ENCODE measurements around the gene EEA1. TPM values are rescaled to one million over a fixed set of nuclear protein-coding genes. Genes with fewer than 3 reads are reported as not detected.

EEA1 gene
- total RNA-seq, 2 experiments from 2014 or later: 3.0 to 11.9 TPM

- TF ChIP-seq, protein P1, sequence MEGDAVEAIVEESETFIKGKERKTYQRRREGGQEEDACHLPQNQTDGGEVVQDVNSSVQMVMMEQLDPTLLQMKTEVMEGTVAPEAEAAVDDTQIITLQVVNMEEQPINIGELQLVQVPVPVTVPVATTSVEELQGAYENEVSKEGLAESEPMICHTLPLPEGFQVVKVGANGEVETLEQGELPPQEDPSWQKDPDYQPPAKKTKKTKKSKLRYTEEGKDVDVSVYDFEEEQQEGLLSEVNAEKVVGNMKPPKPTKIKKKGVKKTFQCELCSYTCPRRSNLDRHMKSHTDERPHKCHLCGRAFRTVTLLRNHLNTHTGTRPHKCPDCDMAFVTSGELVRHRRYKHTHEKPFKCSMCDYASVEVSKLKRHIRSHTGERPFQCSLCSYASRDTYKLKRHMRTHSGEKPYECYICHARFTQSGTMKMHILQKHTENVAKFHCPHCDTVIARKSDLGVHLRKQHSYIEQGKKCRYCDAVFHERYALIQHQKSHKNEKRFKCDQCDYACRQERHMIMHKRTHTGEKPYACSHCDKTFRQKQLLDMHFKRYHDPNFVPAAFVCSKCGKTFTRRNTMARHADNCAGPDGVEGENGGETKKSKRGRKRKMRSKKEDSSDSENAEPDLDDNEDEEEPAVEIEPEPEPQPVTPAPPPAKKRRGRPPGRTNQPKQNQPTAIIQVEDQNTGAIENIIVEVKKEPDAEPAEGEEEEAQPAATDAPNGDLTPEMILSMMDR (conservative IDR thresholded peaks at IDR 0.05; ENCODE audit: low read length): no peak
- no peak for TF ChIP-seq EZH2phosphoT487 (IDR thresholded peaks at IDR 0.05; ENCODE audit: borderline replicate concordance, low read depth, low read length)
- intact Hi-C loops (cut with micrococcal nuclease; ENCODE audit: unreplicated experiment): no loop called here
- H2AFZ ChIP-seq (ENCODE audit: low read length): no peak overlapping the region
- H3K9me2 ChIP-seq (ENCODE audit: insufficient read depth, low read length): no peaks in the 10 kb centered on the region
- DNase-seq (ENCODE audit: low spot score): no peak
- H3K27ac ChIP-seq (ENCODE audit: low read depth, low read length, poor library complexity, severe bottlenecking): no peak overlapping the region
- ChIA-PET POLR2A (no interaction called here), CTCF (ENCODE audit: unreplicated experiment) (no interaction called here)
- BruUV-seq (replicated peaks): no TSS peak
- H3K4me2 ChIP-seq (ENCODE audit: low read length): no peak overlapping the region
- H4K20me1 ChIP-seq (ENCODE audit: insufficient read depth, low read length): no peaks in the 10 kb centered on the region
- peaks cover 14% of the 10 kb centered on the region; the same call in 1 of the 2 replicates for H3K79me2 ChIP-seq (ENCODE audit: insufficient read depth, low read depth, low read length)
- no peaks in the 10 kb centered on the region; the same call in 1 of the 2 replicates for H3K36me3 ChIP-seq (ENCODE audit: insufficient read depth, low read length)
- no peaks in the 10 kb centered on the region for H3K4me1 ChIP-seq (ENCODE audit: insufficient read depth, low read length, poor library complexity, severe bottlenecking)
- peaks cover 3% of the 10 kb centered on the region; the same call in 1 of the 2 replicates for H3K9me3 ChIP-seq (ENCODE audit: low read length)
- no peak overlapping the region for H3K4me3 ChIP-seq (ENCODE audit: low read depth, low read length, poor library complexity, severe bottlenecking)
Measured at GRCh38 chr12:92912052-92912451, 17.0 kb downstream of the EEA1 start.

DNA sequence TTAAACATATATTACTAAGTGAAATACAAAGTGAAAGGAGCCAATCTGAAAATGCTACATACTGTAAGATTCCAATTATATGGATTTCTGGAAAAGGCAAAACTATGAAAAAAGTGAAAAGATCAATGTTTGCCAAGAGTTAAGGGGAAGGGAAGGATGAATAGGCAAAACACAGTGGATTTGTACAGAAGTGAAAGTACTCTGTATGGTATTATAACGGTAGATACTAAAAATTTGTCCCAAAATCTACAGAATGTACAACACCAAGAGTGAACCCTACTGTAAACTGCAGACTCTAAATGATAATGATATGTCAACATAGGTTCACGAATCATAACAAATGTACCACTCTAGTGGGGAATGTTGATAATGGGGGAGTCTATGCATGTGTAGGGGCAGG lies 17.8 kb downstream of the EEA1 start:
- DNase-seq (ENCODE audit: low spot score): no peak
- H3K4me2 ChIP-seq (ENCODE audit: low read length): no peak overlapping the region
- peaks cover 14% of the 10 kb centered on the region; the same call in 1 of the 2 replicates for H3K79me2 ChIP-seq (ENCODE audit: insufficient read depth, low read depth, low read length)
- H3K36me3 ChIP-seq (ENCODE audit: insufficient read depth, low read length): no peaks in the 10 kb centered on the region; the same call in 1 of the 2 replicates
- H3K4me1 ChIP-seq (ENCODE audit: insufficient read depth, low read length, poor library complexity, severe bottlenecking): no peaks in the 10 kb centered on the region
- no peaks in the 10 kb centered on the region for H4K20me1 ChIP-seq (ENCODE audit: insufficient read depth, low read length)
- H3K9me2 ChIP-seq (ENCODE audit: insufficient read depth, low read length): no peaks in the 10 kb centered on the region
- ChIA-PET CTCF (ENCODE audit: unreplicated experiment) (no interaction called here), POLR2A (interaction anchor here (3.0 kb wide), 1 partner anchor 16 kb away, joined by 27 read pairs; the partner anchor contains the start of gene EEA1)
- intact Hi-C loops (cut with micrococcal nuclease; ENCODE audit: unreplicated experiment): no loop called here
- TF ChIP-seq, protein P1 (conservative IDR thresholded peaks at IDR 0.05; ENCODE audit: low read length): no peak
- no peak overlapping the region for H3K4me3 ChIP-seq (ENCODE audit: low read depth, low read length, poor library complexity, severe bottlenecking)
- peaks cover 3% of the 10 kb centered on the region; the same call in 1 of the 2 replicates for H3K9me3 ChIP-seq (ENCODE audit: low read length)
- BruUV-seq (replicated peaks): no TSS peak
- no peak overlapping the region for H2AFZ ChIP-seq (ENCODE audit: low read length)
- H3K27ac ChIP-seq (ENCODE audit: low read depth, low read length, poor library complexity, severe bottlenecking): no peak overlapping the region

- H3K9me3 ChIP-seq (ENCODE audit: low read length): peaks cover 3% of the 10 kb centered on the region; the same call in 1 of the 2 replicates
- no peaks in the 10 kb centered on the region for H3K4me1 ChIP-seq (ENCODE audit: insufficient read depth, low read length, poor library complexity, severe bottlenecking)
- H3K36me3 ChIP-seq (ENCODE audit: insufficient read depth, low read length): no peaks in the 10 kb centered on the region; the same call in 1 of the 2 replicates
- no peaks in the 10 kb centered on the region for H3K9me2 ChIP-seq (ENCODE audit: insufficient read depth, low read length)
- H2AFZ ChIP-seq (ENCODE audit: low read length): no peak overlapping the region
- intact Hi-C loops (cut with micrococcal nuclease; ENCODE audit: unreplicated experiment): no loop called here
- TF ChIP-seq, protein P1 (conservative IDR thresholded peaks at IDR 0.05; ENCODE audit: low read length): no peak
- no peak for TF ChIP-seq EZH2phosphoT487 (IDR thresholded peaks at IDR 0.05; ENCODE audit: borderline replicate concordance, low read depth, low read length)
- H3K4me2 ChIP-seq (ENCODE audit: low read length): no peak overlapping the region
- ChIA-PET CTCF (ENCODE audit: unreplicated experiment) (no interaction called here), POLR2A (interaction anchor here (0.7 to 2.4 kb wide), 4 partner anchors 9 to 84 kb away, joined by 3 to 9 read pairs (median 5); no protein-coding TSS in a partner anchor)
- no peak overlapping the region for H3K4me3 ChIP-seq (ENCODE audit: low read depth, low read length, poor library complexity, severe bottlenecking)
- no peaks in the 10 kb centered on the region for H4K20me1 ChIP-seq (ENCODE audit: insufficient read depth, low read length)
- H3K79me2 ChIP-seq (ENCODE audit: insufficient read depth, low read depth, low read length): peaks cover 9% of the 10 kb centered on the region; the same call in 1 of the 2 replicates
- BruUV-seq (replicated peaks): no TSS peak
- no peak overlapping the region for H3K27ac ChIP-seq (ENCODE audit: low read depth, low read length, poor library complexity, severe bottlenecking)
- DNase-seq (ENCODE audit: low spot score): no peak
Measured at GRCh38 chr12:92908108-92908507, 21.0 kb downstream of the EEA1 start.
